Panc1 (cell line): Measurements from ENCODE around the gene FAAP100. TPM values are rescaled to one million over a fixed set of nuclear protein-coding genes. Genes with fewer than 3 reads are reported as not detected.
A peak's percentile ranks its signal among the peaks of the same experiment; 100 is the strongest.

ENCODE experiments used
- ATAC-seq: fragments of 200-7000 bp; cut with Tn5 transposase; 2 replicates; pipeline ENCODE4 v1.9.1; 2020; ENCODE audit warnings: mild to moderate bottlenecking, moderate library complexity
- BruUV-seq: library from RNA; stranded (reverse); fragments of 400-500 nt; replicated peaks from 2 replicates; lab custom pipeline; 2021; lab: Mats Ljungman, UMichigan
- CTCF ChIA-PET: fragments of 300-600 bp; sonication (Branson Sonifier 250); formaldehyde crosslinking; loops from one replicate; lab custom pipeline; 2022; ENCODE audit warnings: antibody characterized with exemption; lab: Charles Lee
- POLR2A ChIA-PET: fragments of 300-600 bp; sonication (Branson Sonifier 250); formaldehyde crosslinking; loops from one replicate; lab custom pipeline; 2022; ENCODE audit warnings: antibody characterized with exemption; lab: Charles Lee
- DNase-seq: peaks from one replicate; pipeline ENCODE4 v3.0.0-alpha.2; 2010; ENCODE audit warnings: low read depth, low spot score
- H3K27ac ChIP-seq: 2 replicates; pipeline ENCODE4 v1.5.1; 2011; ENCODE audit warnings: mild to moderate bottlenecking, low read length, inconsistent platforms
- H3K27me3 ChIP-seq: fragments of 200-500 bp; sonication (Bioruptor generic); 2 replicates; pipeline ENCODE4 v1.6.0; 2014; ENCODE audit warnings: low read length, inconsistent platforms; ENCODE audit not compliant: control insufficient read depth, insufficient read depth
- H3K36me3 ChIP-seq: fragments of 200-500 bp; sonication (Bioruptor generic); 2 replicates; pipeline ENCODE4 v1.5.1; 2014; ENCODE audit warnings: inconsistent platforms, mild to moderate bottlenecking, low read length, moderate library complexity; ENCODE audit not compliant: control insufficient read depth, insufficient read depth
- H3K4me1 ChIP-seq: 2 replicates; pipeline ENCODE4 v1.5.1; 2011; ENCODE audit warnings: inconsistent platforms, mild to moderate bottlenecking, low read length, moderate library complexity; ENCODE audit not compliant: control insufficient read depth, insufficient read depth
- H3K4me3 ChIP-seq, 2 experiments: 2 replicates each; pipeline ENCODE4 v1.5.1; 2011 to 2012; ENCODE audit warnings: low read depth in 2 of 2, low read length in 2 of 2, mild to moderate bottlenecking in 2 of 2, inconsistent platforms in 1 of 2, moderate library complexity in 1 of 2
- H3K9me3 ChIP-seq: fragments of 200-500 bp; sonication (Bioruptor generic); 2 replicates; pipeline ENCODE4 v1.5.1; 2014; ENCODE audit warnings: low read depth, mild to moderate bottlenecking, inconsistent platforms, low read length, moderate library complexity; ENCODE audit not compliant: control insufficient read depth, insufficient read depth
- POLR2AphosphoS5 ChIP-seq: IDR thresholded peaks from 2 replicates; pipeline ENCODE4 v1.6.1; 2012; ENCODE audit warnings: mild to moderate bottlenecking, low read depth, low read length, moderate library complexity
- SIN3A ChIP-seq: IDR thresholded peaks from 2 replicates; pipeline ENCODE4 v1.6.1; 2012; ENCODE audit warnings: low read depth, mild to moderate bottlenecking, low read length, moderate library complexity, borderline replicate concordance; ENCODE audit not compliant: insufficient read depth
- TCF7L2 ChIP-seq: IDR thresholded peaks from 2 replicates; pipeline ENCODE4 v1.6.1; 2011; ENCODE audit warnings: mild to moderate bottlenecking, low read depth, low read length, inconsistent platforms
- in situ Hi-C: cut with HindIII; loops from 2 replicates; pipeline ENCODE4 v1.10.0; 2016; ENCODE audit warnings: low sequenced_read_pairs, low pct_unique_long_range_greater_than_20kb
- intact Hi-C: fragments of 100-400 bp; cut with micrococcal nuclease; formaldehyde crosslinking; loops from one replicate; pipeline ENCODE4 v1.10.0; 2022; ENCODE audit not compliant: unreplicated experiment
- total RNA-seq: library from RNA; stranded (reverse); gene quantifications from one replicate; pipeline ENCODE4 v1.2.1, GENCODE V29; 2021; ENCODE audit not compliant: unreplicated experiment
- TF ChIP-seq, protein P1 (sequence below): fragments of 450-650 bp; IDR thresholded peaks from 2 replicates; pipeline ENCODE4 v1.5.1; 2017; ENCODE audit warnings: mild to moderate bottlenecking
- TF ChIP-seq, protein P2 (sequence below), 2 experiments: IDR thresholded peaks; 2 replicates each; pipeline ENCODE4 v1.6.1; 2011 to 2012; ENCODE audit warnings: low read depth in 2 of 2, control low read depth in 1 of 2, low read length in 1 of 2, mild to moderate bottlenecking in 1 of 2, moderate library complexity in 1 of 2; ENCODE audit not compliant: insufficient read depth in 1 of 2

Gene FAAP100
- total RNA-seq, 1 experiment from 2014 or later: 265 TPM

- TF ChIP-seq, protein P1, sequence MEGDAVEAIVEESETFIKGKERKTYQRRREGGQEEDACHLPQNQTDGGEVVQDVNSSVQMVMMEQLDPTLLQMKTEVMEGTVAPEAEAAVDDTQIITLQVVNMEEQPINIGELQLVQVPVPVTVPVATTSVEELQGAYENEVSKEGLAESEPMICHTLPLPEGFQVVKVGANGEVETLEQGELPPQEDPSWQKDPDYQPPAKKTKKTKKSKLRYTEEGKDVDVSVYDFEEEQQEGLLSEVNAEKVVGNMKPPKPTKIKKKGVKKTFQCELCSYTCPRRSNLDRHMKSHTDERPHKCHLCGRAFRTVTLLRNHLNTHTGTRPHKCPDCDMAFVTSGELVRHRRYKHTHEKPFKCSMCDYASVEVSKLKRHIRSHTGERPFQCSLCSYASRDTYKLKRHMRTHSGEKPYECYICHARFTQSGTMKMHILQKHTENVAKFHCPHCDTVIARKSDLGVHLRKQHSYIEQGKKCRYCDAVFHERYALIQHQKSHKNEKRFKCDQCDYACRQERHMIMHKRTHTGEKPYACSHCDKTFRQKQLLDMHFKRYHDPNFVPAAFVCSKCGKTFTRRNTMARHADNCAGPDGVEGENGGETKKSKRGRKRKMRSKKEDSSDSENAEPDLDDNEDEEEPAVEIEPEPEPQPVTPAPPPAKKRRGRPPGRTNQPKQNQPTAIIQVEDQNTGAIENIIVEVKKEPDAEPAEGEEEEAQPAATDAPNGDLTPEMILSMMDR: no peak
- TF ChIP-seq POLR2AphosphoS5 (peak; percentile 88), TCF7L2 (peak; percentile 38; the same call in 1 of the 2 replicates)
- POLR2A ChIA-PET: interaction anchor here (1.1 kb wide), 1 partner anchor 9 kb away, joined by 3 read pairs; no protein-coding TSS in a partner anchor
Observed at GRCh38 chr17:81553018-81553615, 964 bp upstream of the FAAP100 start.

DNA sequence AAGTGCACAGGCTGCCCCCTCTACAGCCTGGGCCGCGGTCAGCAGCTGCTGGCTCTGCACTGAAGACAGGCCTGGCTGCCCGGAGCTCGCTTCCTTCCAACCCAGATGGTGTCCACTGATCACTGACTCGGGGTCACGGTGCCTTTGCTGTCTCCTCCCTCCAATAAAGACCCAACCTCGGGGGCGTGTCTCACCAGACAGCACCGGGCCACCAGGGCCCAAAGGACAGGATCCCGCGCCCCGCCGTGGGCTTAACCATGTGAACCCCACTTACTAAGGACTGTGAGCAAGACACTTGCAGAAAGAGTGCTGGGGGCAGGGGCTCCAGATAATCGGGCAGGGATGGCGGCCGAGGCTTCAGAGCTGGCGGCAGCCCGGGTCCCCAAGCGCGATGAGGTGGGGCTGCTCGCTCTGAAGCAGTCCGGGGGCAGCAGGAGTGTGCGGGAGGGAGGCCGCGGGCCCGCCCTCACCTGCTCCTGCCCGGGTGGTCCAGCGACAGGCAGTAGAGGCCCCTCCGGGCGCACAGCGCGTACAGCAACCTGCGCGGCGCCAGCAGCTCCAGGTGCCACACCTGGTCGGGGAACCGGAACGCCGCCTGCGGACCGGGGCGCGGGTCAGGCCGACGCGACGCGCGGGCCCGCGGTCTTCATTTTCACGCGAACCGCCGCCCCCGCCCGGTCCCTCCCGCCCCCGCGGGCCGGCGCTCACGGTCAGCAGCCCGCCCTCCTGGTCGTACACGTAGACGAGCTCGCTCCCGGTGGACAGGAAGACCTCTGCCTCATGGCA, 502 bp downstream of the FAAP100 start:
- Histone ChIP-seq H3K27me3 (no peaks in the 10 kb centered on the region), H3K27ac (peak overlapping the region; percentile 100), H3K9me3 (no peaks in the 10 kb centered on the region), H3K4me3 (peak overlapping the region; percentile 84 to 91), H3K4me1 (peaks cover 54% of the 10 kb centered on the region), H3K36me3 (peaks cover 5% of the 10 kb centered on the region)
- no peak for TF ChIP-seq POLR2AphosphoS5
- peak; percentile 24; the same call in 1 of the 2 replicates for TF ChIP-seq SIN3A
- CTCF ChIA-PET: no interaction called here
- no peak for DNase-seq
- in situ Hi-C loops: no loop called here
- POLR2A ChIA-PET: interaction anchor here (1.1 kb wide), 1 partner anchor 8 kb away, joined by 3 read pairs; no protein-coding TSS in a partner anchor
- ATAC-seq: peak; percentile 1
- intact Hi-C loops: loop anchor here (2.0 kb wide), 1 partner anchor 15 kb away; no protein-coding TSS in a partner anchor
- BruUV-seq: no TSS peak

More at GRCh38 chr17:81553018-81553615, 964 bp upstream of the FAAP100 start:
- in situ Hi-C loops: no loop called here
- H3K27ac ChIP-seq: peak overlapping the region; percentile 100
- no peak for DNase-seq
- no TSS peak for BruUV-seq
- H3K9me3 ChIP-seq: no peaks in the 10 kb centered on the region
- peak overlapping the region; percentile 84 to 91 for H3K4me3 ChIP-seq
- CTCF ChIA-PET: no interaction called here
- intact Hi-C loops: loop anchor here (2.0 kb wide), 1 partner anchor 14 kb away; no protein-coding TSS in a partner anchor
- H3K4me1 ChIP-seq: peaks cover 54% of the 10 kb centered on the region
- peak; percentile 71 for ATAC-seq
- H3K36me3 ChIP-seq: peaks cover 5% of the 10 kb centered on the region; the same call in 1 of the 2 replicates
- H3K27me3 ChIP-seq: no peaks in the 10 kb centered on the region

DNA sequence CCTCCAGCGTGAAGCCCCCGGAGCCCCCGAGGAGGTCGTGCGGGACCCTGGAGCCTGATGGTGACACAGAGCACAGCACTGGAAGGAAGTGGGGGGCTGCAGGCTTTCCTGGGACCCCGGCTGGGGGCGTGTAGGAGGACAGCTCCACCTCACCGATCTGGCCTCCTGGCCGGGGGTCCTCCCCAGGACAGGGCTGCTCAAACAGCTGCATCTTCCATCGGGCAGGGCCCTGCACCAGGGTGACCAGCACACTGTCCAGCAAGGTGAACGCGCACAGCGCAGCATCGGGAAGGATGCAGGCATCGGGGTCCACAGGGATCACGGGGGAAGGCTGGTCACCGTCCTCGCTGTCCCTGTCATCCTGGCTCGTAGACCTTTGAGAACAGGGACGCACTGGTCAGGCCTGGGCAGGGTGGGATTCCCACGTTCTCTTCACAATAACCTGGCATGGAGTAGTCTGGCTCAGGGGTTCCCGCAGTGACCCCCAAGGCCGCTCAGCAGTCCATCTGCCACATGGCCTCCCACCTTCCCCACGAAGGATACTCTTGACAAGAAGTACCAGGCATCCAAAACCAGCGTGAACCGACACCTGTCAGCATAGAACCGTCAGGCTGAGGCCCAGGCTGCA, 1.2 kb downstream of the FAAP100 start:
- peaks cover 52% of the 10 kb centered on the region for H3K4me1 ChIP-seq
- intact Hi-C loops (no loop called here), in situ Hi-C loops (no loop called here)
- H3K4me3 ChIP-seq: peak overlapping the region; percentile 84 to 91
- no peaks in the 10 kb centered on the region for H3K9me3 ChIP-seq
- no peaks in the 10 kb centered on the region for H3K27me3 ChIP-seq
- BruUV-seq: TSS peak; percentile 42
- peaks cover 11% of the 10 kb centered on the region for H3K36me3 ChIP-seq
- H3K27ac ChIP-seq: peak overlapping the region; percentile 100
- POLR2A ChIA-PET: interaction anchor here (0.6 kb wide), 1 partner anchor 8 kb away, joined by 6 read pairs; no protein-coding TSS in a partner anchor
- no peak for ATAC-seq
- TF ChIP-seq, protein P1: no peak
- TF ChIP-seq, protein P2, sequence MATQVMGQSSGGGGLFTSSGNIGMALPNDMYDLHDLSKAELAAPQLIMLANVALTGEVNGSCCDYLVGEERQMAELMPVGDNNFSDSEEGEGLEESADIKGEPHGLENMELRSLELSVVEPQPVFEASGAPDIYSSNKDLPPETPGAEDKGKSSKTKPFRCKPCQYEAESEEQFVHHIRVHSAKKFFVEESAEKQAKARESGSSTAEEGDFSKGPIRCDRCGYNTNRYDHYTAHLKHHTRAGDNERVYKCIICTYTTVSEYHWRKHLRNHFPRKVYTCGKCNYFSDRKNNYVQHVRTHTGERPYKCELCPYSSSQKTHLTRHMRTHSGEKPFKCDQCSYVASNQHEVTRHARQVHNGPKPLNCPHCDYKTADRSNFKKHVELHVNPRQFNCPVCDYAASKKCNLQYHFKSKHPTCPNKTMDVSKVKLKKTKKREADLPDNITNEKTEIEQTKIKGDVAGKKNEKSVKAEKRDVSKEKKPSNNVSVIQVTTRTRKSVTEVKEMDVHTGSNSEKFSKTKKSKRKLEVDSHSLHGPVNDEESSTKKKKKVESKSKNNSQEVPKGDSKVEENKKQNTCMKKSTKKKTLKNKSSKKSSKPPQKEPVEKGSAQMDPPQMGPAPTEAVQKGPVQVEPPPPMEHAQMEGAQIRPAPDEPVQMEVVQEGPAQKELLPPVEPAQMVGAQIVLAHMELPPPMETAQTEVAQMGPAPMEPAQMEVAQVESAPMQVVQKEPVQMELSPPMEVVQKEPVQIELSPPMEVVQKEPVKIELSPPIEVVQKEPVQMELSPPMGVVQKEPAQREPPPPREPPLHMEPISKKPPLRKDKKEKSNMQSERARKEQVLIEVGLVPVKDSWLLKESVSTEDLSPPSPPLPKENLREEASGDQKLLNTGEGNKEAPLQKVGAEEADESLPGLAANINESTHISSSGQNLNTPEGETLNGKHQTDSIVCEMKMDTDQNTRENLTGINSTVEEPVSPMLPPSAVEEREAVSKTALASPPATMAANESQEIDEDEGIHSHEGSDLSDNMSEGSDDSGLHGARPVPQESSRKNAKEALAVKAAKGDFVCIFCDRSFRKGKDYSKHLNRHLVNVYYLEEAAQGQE (IDR thresholded peaks at IDR 0.05; ENCODE audit: insufficient read depth in 1 of 2, low read depth in 2 of 2, low read length in 1 of 2): no peak
- TF ChIP-seq POLR2AphosphoS5 (no peak; the same call in 1 of the 2 replicates), SIN3A (no peak), TCF7L2 (no peak)
- no peak for DNase-seq
- CTCF ChIA-PET: no interaction called here
